Measurements from ENCODE around the gene TSC1. TPM values are rescaled to one million over a fixed set of nuclear protein-coding genes. Genes with fewer than 3 reads are reported as not detected.
A peak's percentile ranks its signal among the peaks of the same experiment; 100 is the strongest.

TSC1 gene
- total RNA-seq, 4 donors from 2014 or later: 24.3 to 44.2 (median 36.9) TPM

DNA sequence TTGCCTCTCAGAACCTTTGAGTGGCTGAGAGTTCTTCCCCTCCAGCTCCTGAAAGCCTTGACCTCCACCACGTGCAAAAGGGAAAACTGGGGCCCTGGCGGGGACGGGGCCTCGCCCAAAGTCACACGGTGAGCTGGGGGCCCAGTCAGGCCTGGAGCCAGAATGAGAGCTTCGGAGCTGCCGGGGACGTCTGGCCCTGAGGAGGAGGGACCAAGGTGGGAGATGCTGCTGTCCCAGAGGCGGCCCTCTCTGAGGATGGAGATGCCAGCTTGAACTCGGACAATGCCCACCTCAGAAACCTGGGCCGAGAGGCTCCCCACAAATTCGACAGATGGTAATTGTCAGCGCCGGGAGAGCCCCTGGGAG is 67.0 kb downstream of the TSC1 start:
- no peak for ATAC-seq
- Histone ChIP-seq H3K4me1 (peaks cover 0 to 18% (median 8%) of the 10 kb centered on the region in 3 donors), H3K27ac (peak overlapping the region in 3 of 4 donors; percentile 86 to 89 (median 87)), H3K4me3 (peak overlapping the region in 1 of 2 donors; percentile 65), H3K27me3 (no peaks in the 10 kb centered on the region), H3K36me3 (no peaks in the 10 kb centered on the region), H3K9me3 (no peaks in the 10 kb centered on the region)
- no peak for TF ChIP-seq POLR2A (IDR thresholded peaks at IDR 0.05)
- TF ChIP-seq, protein P1, sequence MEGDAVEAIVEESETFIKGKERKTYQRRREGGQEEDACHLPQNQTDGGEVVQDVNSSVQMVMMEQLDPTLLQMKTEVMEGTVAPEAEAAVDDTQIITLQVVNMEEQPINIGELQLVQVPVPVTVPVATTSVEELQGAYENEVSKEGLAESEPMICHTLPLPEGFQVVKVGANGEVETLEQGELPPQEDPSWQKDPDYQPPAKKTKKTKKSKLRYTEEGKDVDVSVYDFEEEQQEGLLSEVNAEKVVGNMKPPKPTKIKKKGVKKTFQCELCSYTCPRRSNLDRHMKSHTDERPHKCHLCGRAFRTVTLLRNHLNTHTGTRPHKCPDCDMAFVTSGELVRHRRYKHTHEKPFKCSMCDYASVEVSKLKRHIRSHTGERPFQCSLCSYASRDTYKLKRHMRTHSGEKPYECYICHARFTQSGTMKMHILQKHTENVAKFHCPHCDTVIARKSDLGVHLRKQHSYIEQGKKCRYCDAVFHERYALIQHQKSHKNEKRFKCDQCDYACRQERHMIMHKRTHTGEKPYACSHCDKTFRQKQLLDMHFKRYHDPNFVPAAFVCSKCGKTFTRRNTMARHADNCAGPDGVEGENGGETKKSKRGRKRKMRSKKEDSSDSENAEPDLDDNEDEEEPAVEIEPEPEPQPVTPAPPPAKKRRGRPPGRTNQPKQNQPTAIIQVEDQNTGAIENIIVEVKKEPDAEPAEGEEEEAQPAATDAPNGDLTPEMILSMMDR (IDR thresholded peaks at IDR 0.05): no peak
- no peak for TF ChIP-seq POLR2AphosphoS5 (IDR thresholded peaks at IDR 0.05)
- TF ChIP-seq EP300 (IDR thresholded peaks at IDR 0.05): no peak
- WGBS, 2 donors (ENCODE audit: low coverage in 1 of 2): 35% methylated on average over 4 of the region's 14 CpGs; no CpG with 5 or more reads in 1 of the 2 donors

DNA sequence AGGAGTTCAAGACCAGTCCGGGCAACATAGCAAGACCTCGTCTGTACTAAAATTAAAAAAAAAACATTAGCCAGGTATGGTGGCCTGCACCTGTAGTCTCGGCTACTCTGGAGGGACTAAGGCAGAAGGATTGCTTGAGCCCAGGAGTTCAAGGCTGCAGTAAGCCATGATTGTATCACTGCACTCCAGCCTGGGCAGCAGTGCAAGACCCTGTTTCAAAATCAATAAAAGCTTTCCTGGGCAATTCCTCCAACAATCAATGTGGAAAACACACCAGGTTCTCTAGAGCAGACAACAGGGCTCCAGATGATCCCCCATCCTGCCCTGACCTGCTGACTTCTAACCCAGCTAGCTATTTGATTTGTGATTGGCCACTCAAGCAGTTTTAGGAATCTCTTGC is 67.6 kb downstream of the TSC1 start:
- Histone ChIP-seq H3K36me3 (no peaks in the 10 kb centered on the region), H3K27me3 (no peaks in the 10 kb centered on the region), H3K4me1 (peaks cover 0 to 19% (median 8%) of the 10 kb centered on the region in 3 donors), H3K9me3 (no peaks in the 10 kb centered on the region), H3K4me3 (no peak overlapping the region), H3K27ac (no peak overlapping the region)
- ATAC-seq: no peak
- 86 to 88% methylated on average over 3 of the region's 3 CpGs for WGBS, 2 donors (ENCODE audit: low coverage in 1 of 2)
- TF ChIP-seq EP300 (IDR thresholded peaks at IDR 0.05) (no peak), POLR2AphosphoS5 (IDR thresholded peaks at IDR 0.05) (no peak), POLR2A (IDR thresholded peaks at IDR 0.05) (no peak)
- TF ChIP-seq, protein P1 (IDR thresholded peaks at IDR 0.05): no peak

DNA sequence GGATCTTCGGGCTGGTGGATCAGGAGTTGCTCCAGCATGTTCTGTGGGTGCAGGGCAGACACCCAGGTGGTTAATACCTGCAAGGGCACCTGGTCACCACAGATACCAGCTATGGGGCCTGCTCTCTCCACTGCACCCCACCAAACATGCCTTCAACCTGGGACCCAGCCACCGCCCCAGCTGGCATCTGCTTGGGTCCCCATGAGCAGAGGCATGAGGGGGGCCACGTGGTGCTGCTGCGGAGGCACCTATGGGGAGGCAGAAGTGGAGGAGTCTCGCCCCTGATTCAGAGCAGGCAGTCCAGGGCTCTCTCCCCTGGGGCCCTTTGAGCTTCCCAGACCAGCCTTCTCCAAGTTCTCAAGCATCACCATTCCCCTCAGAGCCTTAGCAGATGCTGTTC is 69.3 kb downstream of the TSC1 start:
- no peak overlapping the region for H3K27ac ChIP-seq
- 85 to 86% methylated on average over 4 to 5 of the region's 5 CpGs for WGBS, 2 donors (ENCODE audit: low coverage in 1 of 2)
- H3K9me3 ChIP-seq: no peaks in the 10 kb centered on the region
- peaks cover 0 to 36% (median 8%) of the 10 kb centered on the region in 3 donors for H3K4me1 ChIP-seq
- no peak for TF ChIP-seq POLR2AphosphoS5 (IDR thresholded peaks at IDR 0.05)
- ATAC-seq: no peak
- no peak overlapping the region for H3K4me3 ChIP-seq
- no peaks in the 10 kb centered on the region for H3K27me3 ChIP-seq
- H3K36me3 ChIP-seq: no peaks in the 10 kb centered on the region

DNA sequence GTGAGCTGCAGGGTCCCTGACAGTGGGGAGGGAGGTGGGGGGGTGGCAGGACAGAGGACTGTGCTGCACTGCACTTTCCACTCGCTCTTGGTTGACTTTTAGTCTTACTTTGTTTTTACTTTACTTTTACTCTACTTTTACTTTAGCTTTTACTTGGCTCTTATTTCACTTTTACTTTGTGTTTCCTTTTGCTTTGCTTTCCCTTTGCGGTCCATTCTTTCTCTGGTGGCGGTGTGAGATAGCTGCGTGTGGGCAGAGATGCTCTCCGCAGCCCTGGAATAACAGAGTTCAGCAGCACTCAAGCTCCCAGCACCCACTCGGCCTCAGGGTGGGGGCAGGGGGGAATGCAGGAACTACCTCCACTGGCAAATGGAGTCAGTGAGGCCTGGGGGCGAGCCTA is 71.0 kb downstream of the TSC1 start:
- H3K9me3 ChIP-seq: no peaks in the 10 kb centered on the region
- WGBS, 2 donors (ENCODE audit: low coverage in 1 of 2): 63 to 100% methylated on average over 2 of the region's 7 CpGs

DNA sequence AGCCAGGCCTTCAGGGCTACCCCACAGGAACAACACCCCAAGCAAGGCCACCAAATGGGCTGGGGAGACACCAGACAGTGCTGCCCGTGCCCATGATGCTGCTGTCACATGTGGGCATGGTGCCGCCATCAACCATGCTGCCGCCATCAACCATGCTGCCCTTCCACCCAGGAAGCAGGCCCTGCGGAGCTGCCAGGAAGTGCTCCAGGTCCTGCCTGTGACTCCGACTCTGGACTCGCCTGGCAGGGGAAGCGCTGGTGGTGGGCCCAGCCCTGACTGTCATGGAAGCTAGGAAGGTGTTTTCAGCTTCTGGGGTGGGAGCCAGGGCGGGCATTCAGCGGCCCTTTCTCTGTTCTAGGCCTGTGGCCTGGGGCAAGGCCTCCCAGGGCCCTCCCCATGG is 75.2 kb downstream of the TSC1 start:
- Histone ChIP-seq H3K4me1 (peaks cover 0 to 19% (median 0%) of the 10 kb centered on the region in 3 donors), H3K27me3 (no peaks in the 10 kb centered on the region), H3K27ac (no peak overlapping the region), H3K9me3 (no peaks in the 10 kb centered on the region), H3K4me3 (no peak overlapping the region), H3K36me3 (no peaks in the 10 kb centered on the region)
- TF ChIP-seq EP300 (IDR thresholded peaks at IDR 0.05): no peak
- no peak for TF ChIP-seq POLR2A (IDR thresholded peaks at IDR 0.05)
- TF ChIP-seq, protein P1 (IDR thresholded peaks at IDR 0.05): no peak
- TF ChIP-seq POLR2AphosphoS5 (IDR thresholded peaks at IDR 0.05): no peak
- 80% methylated on average over 3 of the region's 9 CpGs; no CpG with 5 or more reads in 1 of the 2 donors for whole genome bisulfite sequencing, 2 donors (ENCODE audit: low coverage in 1 of 2)
- ATAC-seq: no peak

More for the DNA sequence above, 71.0 kb downstream of the TSC1 start:
- no peak for ATAC-seq
- Histone ChIP-seq H3K4me1 (peaks cover 0 to 27% (median 4%) of the 10 kb centered on the region in 3 donors), H3K27me3 (no peaks in the 10 kb centered on the region), H3K4me3 (no peak overlapping the region), H3K36me3 (no peaks in the 10 kb centered on the region), H3K27ac (no peak overlapping the region)
- TF ChIP-seq EP300 (IDR thresholded peaks at IDR 0.05) (no peak), POLR2A (IDR thresholded peaks at IDR 0.05) (no peak), POLR2AphosphoS5 (IDR thresholded peaks at IDR 0.05) (no peak)
- TF ChIP-seq, protein P1 (IDR thresholded peaks at IDR 0.05): no peak
